HepG2 (cell line): ENCODE measurements around the gene LIMK2. TPM values are rescaled to one million over a fixed set of nuclear protein-coding genes. Genes with fewer than 3 reads are reported as not detected.
A peak's percentile ranks its signal among the peaks of the same experiment; 100 is the strongest.

Experiments used
- ATAC-seq: fragments of 200-7000 bp; cut with Tn5 transposase; 3 replicates; pipeline ENCODE4 v1.9.1; 2020; ENCODE audit warnings: mild to moderate bottlenecking, moderate library complexity
- BruUV-seq: library from RNA; stranded (reverse); fragments of 400-500 nt; replicated peaks from 2 replicates; lab custom pipeline; 2021; lab: Mats Ljungman, UMichigan
- CTCF ChIA-PET: fragments of 300-600 bp; formaldehyde crosslinking; extraction: SDS; loops from one replicate; lab custom pipeline; 2021; ENCODE audit warnings: low total read pairs, inconsistent platforms, low intra/inter-chr PET ratio; lab: Yijun Ruan, JAX
- POLR2A ChIA-PET: fragments of 350-600 bp; sonication (Branson Sonifier 250); formaldehyde crosslinking; loops from one replicate; lab custom pipeline; 2020; ENCODE audit warnings: antibody characterized with exemption, inconsistent platforms; lab: Yijun Ruan, JAX
- DNase-seq: peaks from one replicate; pipeline ENCODE4 v3.0.0-alpha.2; 2015; ENCODE audit warnings: low spot score
- FAIRE-seq: peaks from 3 replicates; lab custom pipeline; 2011; peaks lifted over from hg19 to GRCh38; lab: Jason Lieb, UNC
- H2AFZ ChIP-seq: one replicate; pipeline ENCODE4 v1.6.1; 2011; ENCODE audit warnings: low read length, inconsistent platforms
- H3K27ac ChIP-seq: fragments of 300-600 bp; 3 replicates; pipeline ENCODE4 v1.8.0; 2011; ENCODE audit warnings: mixed run types, mild to moderate bottlenecking, mixed read lengths, low read length, inconsistent platforms; ENCODE audit not compliant: insufficient read depth; ENCODE audit errors: extremely low read length
- H3K27me3 ChIP-seq, 2 experiments: fragments of 200-600 bp in 1 of 2; 2 replicates in 1 of 2; 3 replicates in 1 of 2; pipeline versions ENCODE4 v1.6.0 to v1.8.0; 2011; ENCODE audit warnings: low read length in 2 of 2, mild to moderate bottlenecking in 2 of 2, moderate library complexity in 2 of 2, inconsistent platforms in 1 of 2; ENCODE audit not compliant: insufficient read depth in 2 of 2, control insufficient read depth in 1 of 2
- H3K36me3 ChIP-seq, 2 experiments: fragments of 200-600 bp in 1 of 2; replicated peaks in 1 of 2; 2 replicates in 1 of 2; 3 replicates in 1 of 2; pipeline versions ENCODE4 v1.5.1 to v1.8.0; 2011; ENCODE audit warnings: low read length in 2 of 2, inconsistent platforms in 1 of 2; ENCODE audit not compliant: insufficient read depth in 2 of 2, control insufficient read depth in 1 of 2
- H3K4me1 ChIP-seq: 2 replicates; pipeline ENCODE4 v1.5.1; 2012; ENCODE audit warnings: low read length, inconsistent platforms; ENCODE audit not compliant: insufficient read depth
- H3K4me2 ChIP-seq: 2 replicates; pipeline ENCODE4 v1.6.0; 2011; ENCODE audit warnings: low read depth, low read length, inconsistent platforms
- H3K4me3 ChIP-seq, 3 experiments: fragments of 200-600 bp in 1 of 3; sonication (generic), shearing (Covaris generic) in 1 of 3; replicated peaks in 1 of 3; 2 replicates each; pipeline ENCODE4 v1.5.1; 2011 to 2016; ENCODE audit warnings: low read length in 3 of 3, inconsistent platforms in 2 of 3, low read depth in 2 of 3, mild to moderate bottlenecking in 2 of 3, control low read depth in 1 of 3, mixed read lengths in 1 of 3; ENCODE audit not compliant: insufficient read depth in 1 of 3
- H3K79me2 ChIP-seq: one replicate; pipeline ENCODE4 v1.6.1; 2011; ENCODE audit warnings: low read length, inconsistent platforms; ENCODE audit not compliant: insufficient read depth
- H3K9ac ChIP-seq: 2 replicates; pipeline ENCODE4 v1.6.0; 2011; ENCODE audit warnings: mild to moderate bottlenecking, low read depth, low read length, inconsistent platforms; ENCODE audit not compliant: insufficient read depth
- H3K9me3 ChIP-seq: 2 replicates; pipeline ENCODE4 v1.5.1; 2012; ENCODE audit warnings: mild to moderate bottlenecking, low read length
- H4K20me1 ChIP-seq: 2 replicates; pipeline ENCODE4 v1.6.0; 2011; ENCODE audit warnings: inconsistent platforms, mild to moderate bottlenecking, low read length, moderate library complexity; ENCODE audit not compliant: insufficient read depth
- AHR ChIP-seq: IDR thresholded peaks from 2 replicates; pipeline ENCODE4 v1.6.1; 2018; ENCODE audit warnings: missing genetic modification reagents, missing compliant biosample characterization
- HDAC6 ChIP-seq: fragments of 200-600 bp; sonication (generic); IDR thresholded peaks from 2 replicates; pipeline ENCODE4 v1.7.0; 2017; ENCODE audit warnings: mild to moderate bottlenecking, antibody characterized with exemption, low read length, low read depth
- KDM4B ChIP-seq: sonication (generic); formaldehyde crosslinking; IDR thresholded peaks from 2 replicates; pipeline ENCODE4 v1.4.0; 2020; ENCODE audit warnings: missing genetic modification reagents
- RBM22 ChIP-seq: fragments of 200-400 bp; formaldehyde crosslinking; optimal IDR thresholded peaks from 2 replicates; pipeline ENCODE3; 2017; ENCODE audit warnings: mild to moderate bottlenecking, low read length, moderate library complexity
- SMAD3 ChIP-seq: sonication (generic); formaldehyde crosslinking; IDR thresholded peaks from 2 replicates; pipeline ENCODE4 v1.4.0; 2020; ENCODE audit warnings: missing genetic modification reagents
- ZBTB46 ChIP-seq: sonication (generic); formaldehyde crosslinking; IDR thresholded peaks from 2 replicates; pipeline ENCODE4 v1.4.0; 2020; ENCODE audit warnings: mild to moderate bottlenecking, missing genetic modification reagents, borderline replicate concordance
- ZFY ChIP-seq: sonication (generic); formaldehyde crosslinking; IDR thresholded peaks from 2 replicates; pipeline ENCODE4 v1.4.0; 2020; ENCODE audit warnings: missing genetic modification reagents
- ZNF136 ChIP-seq: sonication (generic); formaldehyde crosslinking; IDR thresholded peaks from 2 replicates; pipeline ENCODE4 v1.8.1; 2022; ENCODE audit warnings: low read depth, mild to moderate bottlenecking, moderate library complexity, missing genetic modification reagents
- ZNF577 ChIP-seq: sonication (generic); formaldehyde crosslinking; IDR thresholded peaks from 2 replicates; pipeline ENCODE4 v1.4.0; 2020; ENCODE audit warnings: mild to moderate bottlenecking, low read depth, missing genetic modification reagents, borderline replicate concordance
- ZNF691 ChIP-seq: sonication (generic); formaldehyde crosslinking; IDR thresholded peaks from 2 replicates; pipeline ENCODE4 v1.4.0; 2020; ENCODE audit warnings: missing genetic modification reagents, low read depth, mild to moderate bottlenecking, borderline replicate concordance
- ZNF703 ChIP-seq: sonication (generic); formaldehyde crosslinking; IDR thresholded peaks from 2 replicates; pipeline ENCODE4 v1.5.1; 2020; ENCODE audit warnings: missing genetic modification reagents, mild to moderate bottlenecking, moderate library complexity, borderline replicate concordance
- WGBS: methylation state at CpG from one replicate; pipeline ENCODE4 v1.1.6; 2017; ENCODE audit warnings: low lambda C conversion rate; 5-methylcytosine and 5-hydroxymethylcytosine counted together
- in situ Hi-C: cut with HindIII; loops from 2 replicates; pipeline ENCODE4 v1.10.0; 2017; ENCODE audit warnings: low pct_unique_long_range_greater_than_20kb; ENCODE audit not compliant: extremely low pct_ligation_motif_present
- intact Hi-C: fragments of 100-400 bp; cut with micrococcal nuclease; formaldehyde crosslinking; loops from one replicate; pipeline ENCODE4 v1.10.0; 2022; ENCODE audit not compliant: unreplicated experiment
- polyA plus RNA-seq, 8 experiments: library from polyadenylated mRNA; depleted of rRNA in 3 of 8; stranded (reverse) in 7 of 8; unstranded in 1 of 8; fragments of >200 nt; fragmentation: Illumina TruSeq in 4 of 8; extraction: Trizol in 4 of 8; gene quantifications; 2 replicates each; pipeline versions ENCODE4 v1.2.1 to v1.2.3, GENCODE V29; 2011 to 2016; ENCODE audit warnings: low read depth in 4 of 8, missing spikeins in 1 of 8, mixed read lengths in 1 of 8; ENCODE audit not compliant: insufficient read depth in 1 of 8
- total RNA-seq, 5 experiments: library from RNA; depleted of rRNA; stranded (reverse); fragments of >200 nt; fragmentation: Illumina TruSeq; extraction: Trizol; gene quantifications; 2 replicates each; pipeline ENCODE4 v1.2.3, GENCODE V29; 2016; ENCODE audit warnings: low read depth in 1 of 5
- TF ChIP-seq, protein P1 (sequence below): sonication (generic); formaldehyde crosslinking; IDR thresholded peaks from 2 replicates; pipeline ENCODE4 v1.5.0; 2020; ENCODE audit warnings: mild to moderate bottlenecking, missing genetic modification reagents
- TF ChIP-seq, protein P2 (sequence below), 2 experiments: sonication (generic) in 1 of 2; formaldehyde crosslinking in 1 of 2; IDR thresholded peaks; 2 replicates each; pipeline versions ENCODE4 v1.5.1 to v1.6.1; 2011 to 2020; ENCODE audit warnings: borderline replicate concordance in 1 of 2, low read depth in 1 of 2, low read length in 1 of 2, mild to moderate bottlenecking in 1 of 2, missing genetic modification reagents in 1 of 2, moderate library complexity in 1 of 2

LIMK2 gene
- total and polyA plus RNA-seq, 2 of the 13 experiments (the other 11 are each of a cell fraction or from before 2014, with no cell fraction given) = 20.9 to 29.8 TPM

DNA sequence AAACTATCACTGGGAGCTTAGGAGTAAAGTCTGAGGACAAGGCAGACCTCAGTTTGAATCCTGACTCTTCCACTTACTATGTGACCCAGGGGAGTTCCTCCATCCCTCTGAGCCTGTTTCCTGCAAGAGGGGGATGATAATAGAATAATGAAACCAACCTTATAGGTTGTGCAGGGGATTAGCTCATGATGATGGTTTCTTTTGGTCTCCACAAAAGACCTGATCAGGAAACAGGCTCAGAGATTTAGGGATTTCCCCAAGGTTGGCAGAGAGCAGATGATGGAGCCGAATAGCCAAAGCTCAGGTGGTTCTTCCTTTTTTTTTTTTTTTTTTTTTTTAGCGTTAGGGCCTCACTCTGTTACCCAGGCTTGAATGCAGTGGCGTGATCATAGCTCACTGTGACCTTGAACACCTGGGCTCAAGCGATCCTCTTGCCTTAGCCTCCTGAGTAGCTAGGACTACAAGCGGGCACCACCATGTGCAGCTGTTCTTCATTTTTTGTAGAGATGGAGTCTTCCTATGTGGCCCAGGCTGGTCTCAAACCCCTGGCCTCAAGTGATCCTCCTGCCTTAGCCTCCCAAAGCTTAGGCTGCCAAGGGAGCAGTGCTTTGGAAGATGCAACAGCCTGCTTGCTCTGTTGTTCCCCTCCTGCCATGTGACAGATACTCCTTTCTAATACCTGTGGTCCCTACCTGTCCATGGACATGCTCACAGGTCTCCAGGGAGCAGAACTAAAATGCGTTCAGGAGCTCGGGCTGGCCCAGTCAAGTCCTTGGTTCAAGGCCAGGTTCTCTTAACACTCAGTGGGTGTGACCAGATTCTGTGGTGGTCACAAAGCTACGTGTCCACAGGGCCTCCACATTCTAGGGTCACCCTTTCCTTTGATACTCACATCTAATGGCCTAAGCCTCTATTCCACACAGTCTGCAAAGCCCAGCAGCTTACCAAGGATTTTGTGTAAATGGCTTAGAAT lies 111.8 kb downstream of the LIMK2 start (continued):
- peak; percentile 69 for TF ChIP-seq RBM22
- no peak for TF ChIP-seq ZNF691 (CRISPR knock-in tag)

DNA sequence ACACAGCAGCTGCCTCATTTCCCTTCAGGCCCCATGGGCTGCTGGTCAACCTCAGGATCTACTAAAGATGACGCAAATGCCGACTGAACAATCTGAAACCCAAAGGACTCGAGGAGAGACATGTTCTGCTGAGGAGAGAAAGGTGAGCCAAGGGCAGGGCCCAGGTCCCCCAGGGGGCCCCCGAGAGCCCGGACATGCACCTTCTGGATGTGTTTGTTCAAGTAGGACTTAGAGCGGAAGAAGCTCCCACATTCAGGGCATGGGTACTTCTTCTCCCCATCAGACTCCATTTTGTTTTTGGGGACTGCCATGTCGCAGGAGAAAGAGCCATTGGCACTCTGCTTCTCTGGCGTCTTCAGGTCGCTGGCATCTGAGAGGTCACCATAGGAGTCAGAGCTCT lies 114.8 kb downstream of the LIMK2 start:
- Histone ChIP-seq H3K27me3 (no peaks in the 10 kb centered on the region), H4K20me1 (peaks cover 14% of the 10 kb centered on the region; the same call in 1 of the 2 replicates), H2AFZ (no peak overlapping the region), H3K9ac (no peak overlapping the region), H3K36me3 (peaks cover 37 to 72% of the 10 kb centered on the region in 2 experiments), H3K4me1 (no peaks in the 10 kb centered on the region), H3K4me2 (no peak overlapping the region), H3K27ac (no peak overlapping the region), H3K79me2 (peaks cover 7% of the 10 kb centered on the region), H3K9me3 (no peaks in the 10 kb centered on the region), H3K4me3 (no peak overlapping the region)
- DNase-seq (no peak), FAIRE-seq (no peak), ATAC-seq (no peak)
- no TSS peak for BruUV-seq
- WGBS = 96% methylated on average over 9 of the region's 9 CpGs
- POLR2A ChIA-PET = no interaction called here
- CTCF ChIA-PET = no interaction called here
- intact Hi-C loops = no loop called here
- in situ Hi-C loops = no loop called here
- TF ChIP-seq KDM4B (CRISPR knock-in tag) (no peak), ZNF136 (CRISPR knock-in tag) (no peak), ZBTB46 (CRISPR knock-in tag) (no peak), ZNF703 (CRISPR knock-in tag) (no peak), HDAC6 (no peak), SMAD3 (CRISPR knock-in tag) (no peak), ZFY (CRISPR knock-in tag) (no peak), AHR (CRISPR knock-in tag) (no peak), ZNF577 (CRISPR knock-in tag) (no peak)
- TF ChIP-seq, protein P1, sequence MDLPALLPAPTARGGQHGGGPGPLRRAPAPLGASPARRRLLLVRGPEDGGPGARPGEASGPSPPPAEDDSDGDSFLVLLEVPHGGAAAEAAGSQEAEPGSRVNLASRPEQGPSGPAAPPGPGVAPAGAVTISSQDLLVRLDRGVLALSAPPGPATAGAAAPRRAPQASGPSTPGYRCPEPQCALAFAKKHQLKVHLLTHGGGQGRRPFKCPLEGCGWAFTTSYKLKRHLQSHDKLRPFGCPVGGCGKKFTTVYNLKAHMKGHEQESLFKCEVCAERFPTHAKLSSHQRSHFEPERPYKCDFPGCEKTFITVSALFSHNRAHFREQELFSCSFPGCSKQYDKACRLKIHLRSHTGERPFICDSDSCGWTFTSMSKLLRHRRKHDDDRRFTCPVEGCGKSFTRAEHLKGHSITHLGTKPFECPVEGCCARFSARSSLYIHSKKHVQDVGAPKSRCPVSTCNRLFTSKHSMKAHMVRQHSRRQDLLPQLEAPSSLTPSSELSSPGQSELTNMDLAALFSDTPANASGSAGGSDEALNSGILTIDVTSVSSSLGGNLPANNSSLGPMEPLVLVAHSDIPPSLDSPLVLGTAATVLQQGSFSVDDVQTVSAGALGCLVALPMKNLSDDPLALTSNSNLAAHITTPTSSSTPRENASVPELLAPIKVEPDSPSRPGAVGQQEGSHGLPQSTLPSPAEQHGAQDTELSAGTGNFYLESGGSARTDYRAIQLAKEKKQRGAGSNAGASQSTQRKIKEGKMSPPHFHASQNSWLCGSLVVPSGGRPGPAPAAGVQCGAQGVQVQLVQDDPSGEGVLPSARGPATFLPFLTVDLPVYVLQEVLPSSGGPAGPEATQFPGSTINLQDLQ = no peak
- TF ChIP-seq, protein P2, sequence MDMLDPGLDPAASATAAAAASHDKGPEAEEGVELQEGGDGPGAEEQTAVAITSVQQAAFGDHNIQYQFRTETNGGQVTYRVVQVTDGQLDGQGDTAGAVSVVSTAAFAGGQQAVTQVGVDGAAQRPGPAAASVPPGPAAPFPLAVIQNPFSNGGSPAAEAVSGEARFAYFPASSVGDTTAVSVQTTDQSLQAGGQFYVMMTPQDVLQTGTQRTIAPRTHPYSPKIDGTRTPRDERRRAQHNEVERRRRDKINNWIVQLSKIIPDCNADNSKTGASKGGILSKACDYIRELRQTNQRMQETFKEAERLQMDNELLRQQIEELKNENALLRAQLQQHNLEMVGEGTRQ (IDR thresholded peaks at IDR 0.05; ENCODE audit: low read depth, low read length) = no peak
- TF ChIP-seq, protein P2 (CRISPR knock-in tag; IDR thresholded peaks at IDR 0.05; ENCODE audit: borderline replicate concordance) = no peak
